HepG2 (cell line): ENCODE results near the gene GSPT1. TPM values are rescaled to one million over a fixed set of nuclear protein-coding genes. Genes with fewer than 3 reads are reported as not detected.
A peak's percentile ranks its signal among the peaks of the same experiment; 100 is the strongest.

Experiments
- AKAP8 ChIP-seq: sonication (generic); formaldehyde crosslinking; IDR thresholded peaks from 2 replicates; pipeline ENCODE4 v1.5.1; 2020; ENCODE audit warnings: mild to moderate bottlenecking, missing genetic modification reagents
- EHMT2 ChIP-seq: fragments of 200-600 bp; sonication (generic); IDR thresholded peaks from 2 replicates; pipeline ENCODE4 v1.7.0; 2017; ENCODE audit warnings: antibody characterized with exemption, low read depth, low read length, borderline replicate concordance
- HDAC6 ChIP-seq: fragments of 200-600 bp; sonication (generic); IDR thresholded peaks from 2 replicates; pipeline ENCODE4 v1.7.0; 2017; ENCODE audit warnings: mild to moderate bottlenecking, antibody characterized with exemption, low read length, low read depth
- HES4 ChIP-seq: sonication (generic); formaldehyde crosslinking; IDR thresholded peaks from 2 replicates; pipeline ENCODE4 v1.9.0; 2021; ENCODE audit warnings: mild to moderate bottlenecking, missing genetic modification reagents, borderline replicate concordance
- KMT2A ChIP-seq: sonication (generic); formaldehyde crosslinking; IDR thresholded peaks from 2 replicates; pipeline ENCODE4 v1.4.0; 2020; ENCODE audit warnings: missing genetic modification reagents
- PITX1 ChIP-seq: sonication (generic); formaldehyde crosslinking; IDR thresholded peaks from 2 replicates; pipeline ENCODE4 v1.5.1; 2020; ENCODE audit warnings: mild to moderate bottlenecking, missing genetic modification reagents
- SAFB2 ChIP-seq: sonication (generic); formaldehyde crosslinking; IDR thresholded peaks from 2 replicates; pipeline ENCODE4 v1.5.1; 2020; ENCODE audit warnings: missing genetic modification reagents, low read depth, mild to moderate bottlenecking, borderline replicate concordance
- SMC3 ChIP-seq: IDR thresholded peaks from 2 replicates; pipeline ENCODE4 v1.6.1; 2011; ENCODE audit warnings: low read length, improper control_type of control experiment
- ZBTB34 ChIP-seq: sonication (generic); formaldehyde crosslinking; IDR thresholded peaks from 2 replicates; pipeline ENCODE4 v1.8.0; 2022; ENCODE audit warnings: mild to moderate bottlenecking, missing genetic modification reagents
- ZFP41 ChIP-seq: sonication (generic); formaldehyde crosslinking; IDR thresholded peaks from 2 replicates; pipeline ENCODE4 v1.4.0; 2020; ENCODE audit warnings: mild to moderate bottlenecking, missing genetic modification reagents, borderline replicate concordance
- ZNF333 ChIP-seq: sonication (generic); formaldehyde crosslinking; IDR thresholded peaks from 2 replicates; pipeline ENCODE4 v1.4.0; 2020; ENCODE audit warnings: mild to moderate bottlenecking, missing genetic modification reagents, borderline replicate concordance
- ZNF775 ChIP-seq: sonication (generic); formaldehyde crosslinking; IDR thresholded peaks from 2 replicates; pipeline ENCODE4 v1.4.0; 2020; ENCODE audit warnings: missing genetic modification reagents, mild to moderate bottlenecking, moderate library complexity, borderline replicate concordance
- ZSCAN9 ChIP-seq: IDR thresholded peaks from 2 replicates; pipeline ENCODE4 v1.6.1; 2016; ENCODE audit warnings: borderline replicate concordance
- polyA plus RNA-seq, 8 experiments: library from polyadenylated mRNA; depleted of rRNA in 3 of 8; stranded (reverse) in 7 of 8; unstranded in 1 of 8; fragments of >200 nt; fragmentation: Illumina TruSeq in 4 of 8; extraction: Trizol in 4 of 8; gene quantifications; 2 replicates each; pipeline versions ENCODE4 v1.2.1 to v1.2.3, GENCODE V29; 2011 to 2016; ENCODE audit warnings: low read depth in 4 of 8, missing spikeins in 1 of 8, mixed read lengths in 1 of 8; ENCODE audit not compliant: insufficient read depth in 1 of 8
- total RNA-seq, 5 experiments: library from RNA; depleted of rRNA; stranded (reverse); fragments of >200 nt; fragmentation: Illumina TruSeq; extraction: Trizol; gene quantifications; 2 replicates each; pipeline ENCODE4 v1.2.3, GENCODE V29; 2016; ENCODE audit warnings: low read depth in 1 of 5
- TF ChIP-seq, protein P1 (sequence below): sonication (generic); formaldehyde crosslinking; IDR thresholded peaks from 2 replicates; pipeline ENCODE4 v1.4.0; 2020; ENCODE audit warnings: missing genetic modification reagents, borderline replicate concordance
- TF ChIP-seq, protein P2 (sequence below): sonication (generic); formaldehyde crosslinking; IDR thresholded peaks from 2 replicates; pipeline ENCODE4 v1.9.0; 2022; ENCODE audit warnings: missing genetic modification reagents, mild to moderate bottlenecking, borderline replicate concordance
- TF ChIP-seq, protein P3 (sequence below): sonication (generic); formaldehyde crosslinking; conservative IDR thresholded peaks from 2 replicates; pipeline ENCODE4 v1.8.0; 2022; ENCODE audit warnings: missing genetic modification reagents

Gene GSPT1
- total and polyA plus RNA-seq, 2 of the 13 experiments (the other 11 are each of a cell fraction or from before 2014, with no cell fraction given) = 120 to 316 TPM

GRCh38 chr16:11915644-11916523 lies at the start of gene GSPT1 (continued):
- TF ChIP-seq, protein P1, sequence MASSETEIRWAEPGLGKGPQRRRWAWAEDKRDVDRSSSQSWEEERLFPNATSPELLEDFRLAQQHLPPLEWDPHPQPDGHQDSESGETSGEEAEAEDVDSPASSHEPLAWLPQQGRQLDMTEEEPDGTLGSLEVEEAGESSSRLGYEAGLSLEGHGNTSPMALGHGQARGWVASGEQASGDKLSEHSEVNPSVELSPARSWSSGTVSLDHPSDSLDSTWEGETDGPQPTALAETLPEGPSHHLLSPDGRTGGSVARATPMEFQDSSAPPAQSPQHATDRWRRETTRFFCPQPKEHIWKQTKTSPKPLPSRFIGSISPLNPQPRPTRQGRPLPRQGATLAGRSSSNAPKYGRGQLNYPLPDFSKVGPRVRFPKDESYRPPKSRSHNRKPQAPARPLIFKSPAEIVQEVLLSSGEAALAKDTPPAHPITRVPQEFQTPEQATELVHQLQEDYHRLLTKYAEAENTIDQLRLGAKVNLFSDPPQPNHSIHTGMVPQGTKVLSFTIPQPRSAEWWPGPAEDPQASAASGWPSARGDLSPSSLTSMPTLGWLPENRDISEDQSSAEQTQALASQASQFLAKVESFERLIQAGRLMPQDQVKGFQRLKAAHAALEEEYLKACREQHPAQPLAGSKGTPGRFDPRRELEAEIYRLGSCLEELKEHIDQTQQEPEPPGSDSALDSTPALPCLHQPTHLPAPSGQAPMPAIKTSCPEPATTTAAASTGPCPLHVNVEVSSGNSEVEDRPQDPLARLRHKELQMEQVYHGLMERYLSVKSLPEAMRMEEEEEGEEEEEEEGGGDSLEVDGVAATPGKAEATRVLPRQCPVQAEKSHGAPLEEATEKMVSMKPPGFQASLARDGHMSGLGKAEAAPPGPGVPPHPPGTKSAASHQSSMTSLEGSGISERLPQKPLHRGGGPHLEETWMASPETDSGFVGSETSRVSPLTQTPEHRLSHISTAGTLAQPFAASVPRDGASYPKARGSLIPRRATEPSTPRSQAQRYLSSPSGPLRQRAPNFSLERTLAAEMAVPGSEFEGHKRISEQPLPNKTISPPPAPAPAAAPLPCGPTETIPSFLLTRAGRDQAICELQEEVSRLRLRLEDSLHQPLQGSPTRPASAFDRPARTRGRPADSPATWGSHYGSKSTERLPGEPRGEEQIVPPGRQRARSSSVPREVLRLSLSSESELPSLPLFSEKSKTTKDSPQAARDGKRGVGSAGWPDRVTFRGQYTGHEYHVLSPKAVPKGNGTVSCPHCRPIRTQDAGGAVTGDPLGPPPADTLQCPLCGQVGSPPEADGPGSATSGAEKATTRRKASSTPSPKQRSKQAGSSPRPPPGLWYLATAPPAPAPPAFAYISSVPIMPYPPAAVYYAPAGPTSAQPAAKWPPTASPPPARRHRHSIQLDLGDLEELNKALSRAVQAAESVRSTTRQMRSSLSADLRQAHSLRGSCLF (CRISPR knock-in tag) = no peak; the same call in 1 of the 2 replicates
- peak; percentile 81 for TF ChIP-seq ZNF775 (CRISPR knock-in tag)
- peak; percentile 30; the same call in 1 of the 2 replicates for TF ChIP-seq ZSCAN9
- TF ChIP-seq AKAP8 (CRISPR knock-in tag) = no peak
- peak; percentile 66; the same call in 1 of the 2 replicates for TF ChIP-seq HES4 (CRISPR knock-in tag)
- TF ChIP-seq HDAC6 = no peak; the same call in 1 of the 2 replicates
- peak; percentile 78; the same call in 1 of the 2 replicates for TF ChIP-seq ZNF333
- TF ChIP-seq EHMT2 = no peak
- peak; percentile 76 for TF ChIP-seq ZFP41 (CRISPR knock-in tag)
- TF ChIP-seq SMC3 = no peak; the same call in 1 of the 2 replicates
- TF ChIP-seq SAFB2 (CRISPR knock-in tag) = peak; percentile 85
- TF ChIP-seq PITX1 = peak; percentile 90
- TF ChIP-seq, protein P2, sequence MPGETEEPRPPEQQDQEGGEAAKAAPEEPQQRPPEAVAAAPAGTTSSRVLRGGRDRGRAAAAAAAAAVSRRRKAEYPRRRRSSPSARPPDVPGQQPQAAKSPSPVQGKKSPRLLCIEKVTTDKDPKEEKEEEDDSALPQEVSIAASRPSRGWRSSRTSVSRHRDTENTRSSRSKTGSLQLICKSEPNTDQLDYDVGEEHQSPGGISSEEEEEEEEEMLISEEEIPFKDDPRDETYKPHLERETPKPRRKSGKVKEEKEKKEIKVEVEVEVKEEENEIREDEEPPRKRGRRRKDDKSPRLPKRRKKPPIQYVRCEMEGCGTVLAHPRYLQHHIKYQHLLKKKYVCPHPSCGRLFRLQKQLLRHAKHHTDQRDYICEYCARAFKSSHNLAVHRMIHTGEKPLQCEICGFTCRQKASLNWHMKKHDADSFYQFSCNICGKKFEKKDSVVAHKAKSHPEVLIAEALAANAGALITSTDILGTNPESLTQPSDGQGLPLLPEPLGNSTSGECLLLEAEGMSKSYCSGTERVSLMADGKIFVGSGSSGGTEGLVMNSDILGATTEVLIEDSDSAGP = peak; percentile 97
- TF ChIP-seq KMT2A (CRISPR knock-in tag) = peak; percentile 96
- TF ChIP-seq ZBTB34 (CRISPR knock-in tag) = no peak; the same call in 1 of the 2 replicates
- TF ChIP-seq, protein P3, sequence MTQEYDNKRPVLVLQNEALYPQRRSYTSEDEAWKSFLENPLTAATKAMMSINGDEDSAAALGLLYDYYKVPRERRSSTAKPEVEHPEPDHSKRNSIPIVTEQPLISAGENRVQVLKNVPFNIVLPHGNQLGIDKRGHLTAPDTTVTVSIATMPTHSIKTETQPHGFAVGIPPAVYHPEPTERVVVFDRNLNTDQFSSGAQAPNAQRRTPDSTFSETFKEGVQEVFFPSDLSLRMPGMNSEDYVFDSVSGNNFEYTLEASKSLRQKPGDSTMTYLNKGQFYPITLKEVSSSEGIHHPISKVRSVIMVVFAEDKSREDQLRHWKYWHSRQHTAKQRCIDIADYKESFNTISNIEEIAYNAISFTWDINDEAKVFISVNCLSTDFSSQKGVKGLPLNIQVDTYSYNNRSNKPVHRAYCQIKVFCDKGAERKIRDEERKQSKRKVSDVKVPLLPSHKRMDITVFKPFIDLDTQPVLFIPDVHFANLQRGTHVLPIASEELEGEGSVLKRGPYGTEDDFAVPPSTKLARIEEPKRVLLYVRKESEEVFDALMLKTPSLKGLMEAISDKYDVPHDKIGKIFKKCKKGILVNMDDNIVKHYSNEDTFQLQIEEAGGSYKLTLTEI (CRISPR knock-in tag) = no peak; the same call in 1 of the 2 replicates
